ENCODE measurements around the gene TGM5.

DNA sequence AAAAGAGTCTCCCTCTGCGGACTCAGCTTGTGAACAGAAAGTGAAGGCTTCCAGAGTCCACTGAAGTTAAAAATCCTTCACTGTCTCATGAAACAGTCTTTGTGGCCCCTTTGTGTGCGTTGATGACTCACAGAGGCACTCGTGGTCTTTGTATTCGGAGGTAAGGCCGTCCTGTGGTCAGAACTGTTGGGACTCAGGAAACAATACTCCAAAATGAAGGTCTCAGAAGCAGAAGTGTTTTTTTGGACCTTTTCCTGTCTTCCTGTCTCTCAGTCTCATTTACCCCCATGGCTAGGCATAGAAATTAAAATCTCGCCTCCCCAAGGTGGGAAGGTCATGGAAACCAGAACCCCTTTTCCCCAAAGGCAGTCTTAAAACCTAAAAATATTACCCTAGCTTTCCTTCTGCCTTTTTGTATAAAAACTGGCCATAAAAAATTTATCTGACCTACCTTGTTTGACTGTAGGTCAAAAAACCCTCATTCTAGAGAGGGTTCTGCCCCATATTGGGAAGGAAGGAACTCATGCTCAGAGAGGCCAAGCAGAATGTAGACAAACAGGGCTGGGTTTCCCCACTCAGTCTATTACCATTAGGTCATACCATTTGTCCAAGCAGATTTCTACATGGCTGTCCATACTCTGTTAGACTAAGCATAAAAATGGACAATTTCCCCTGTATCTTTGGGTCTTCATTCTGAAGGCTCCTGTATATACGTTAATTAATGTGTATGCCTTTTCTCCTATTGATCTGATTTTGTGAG is 26.8 kb downstream of the TGM5 start:
- TF ChIP-seq, protein P1, sequence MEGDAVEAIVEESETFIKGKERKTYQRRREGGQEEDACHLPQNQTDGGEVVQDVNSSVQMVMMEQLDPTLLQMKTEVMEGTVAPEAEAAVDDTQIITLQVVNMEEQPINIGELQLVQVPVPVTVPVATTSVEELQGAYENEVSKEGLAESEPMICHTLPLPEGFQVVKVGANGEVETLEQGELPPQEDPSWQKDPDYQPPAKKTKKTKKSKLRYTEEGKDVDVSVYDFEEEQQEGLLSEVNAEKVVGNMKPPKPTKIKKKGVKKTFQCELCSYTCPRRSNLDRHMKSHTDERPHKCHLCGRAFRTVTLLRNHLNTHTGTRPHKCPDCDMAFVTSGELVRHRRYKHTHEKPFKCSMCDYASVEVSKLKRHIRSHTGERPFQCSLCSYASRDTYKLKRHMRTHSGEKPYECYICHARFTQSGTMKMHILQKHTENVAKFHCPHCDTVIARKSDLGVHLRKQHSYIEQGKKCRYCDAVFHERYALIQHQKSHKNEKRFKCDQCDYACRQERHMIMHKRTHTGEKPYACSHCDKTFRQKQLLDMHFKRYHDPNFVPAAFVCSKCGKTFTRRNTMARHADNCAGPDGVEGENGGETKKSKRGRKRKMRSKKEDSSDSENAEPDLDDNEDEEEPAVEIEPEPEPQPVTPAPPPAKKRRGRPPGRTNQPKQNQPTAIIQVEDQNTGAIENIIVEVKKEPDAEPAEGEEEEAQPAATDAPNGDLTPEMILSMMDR (IDR thresholded peaks at IDR 0.05): no peak
- TF ChIP-seq EP300 (IDR thresholded peaks at IDR 0.05): no peak
- no peak for TF ChIP-seq POLR2A (IDR thresholded peaks at IDR 0.05)
- TF ChIP-seq POLR2AphosphoS5 (IDR thresholded peaks at IDR 0.05): no peak

Measured in upper lobe of left lung (tissue), 4 donors.